Measurements from ENCODE around the gene NME4. TPM values are rescaled to one million over a fixed set of nuclear protein-coding genes. Genes with fewer than 3 reads are reported as not detected.
"Not testable (repeated sequence)": the region's sequence is repeated elsewhere in the genome, so short reads cannot be mapped to it uniquely, and the experiment has no call there.

Gene NME4
- total RNA-seq, 1 donor from 2014 or later: 101 TPM

DNA sequence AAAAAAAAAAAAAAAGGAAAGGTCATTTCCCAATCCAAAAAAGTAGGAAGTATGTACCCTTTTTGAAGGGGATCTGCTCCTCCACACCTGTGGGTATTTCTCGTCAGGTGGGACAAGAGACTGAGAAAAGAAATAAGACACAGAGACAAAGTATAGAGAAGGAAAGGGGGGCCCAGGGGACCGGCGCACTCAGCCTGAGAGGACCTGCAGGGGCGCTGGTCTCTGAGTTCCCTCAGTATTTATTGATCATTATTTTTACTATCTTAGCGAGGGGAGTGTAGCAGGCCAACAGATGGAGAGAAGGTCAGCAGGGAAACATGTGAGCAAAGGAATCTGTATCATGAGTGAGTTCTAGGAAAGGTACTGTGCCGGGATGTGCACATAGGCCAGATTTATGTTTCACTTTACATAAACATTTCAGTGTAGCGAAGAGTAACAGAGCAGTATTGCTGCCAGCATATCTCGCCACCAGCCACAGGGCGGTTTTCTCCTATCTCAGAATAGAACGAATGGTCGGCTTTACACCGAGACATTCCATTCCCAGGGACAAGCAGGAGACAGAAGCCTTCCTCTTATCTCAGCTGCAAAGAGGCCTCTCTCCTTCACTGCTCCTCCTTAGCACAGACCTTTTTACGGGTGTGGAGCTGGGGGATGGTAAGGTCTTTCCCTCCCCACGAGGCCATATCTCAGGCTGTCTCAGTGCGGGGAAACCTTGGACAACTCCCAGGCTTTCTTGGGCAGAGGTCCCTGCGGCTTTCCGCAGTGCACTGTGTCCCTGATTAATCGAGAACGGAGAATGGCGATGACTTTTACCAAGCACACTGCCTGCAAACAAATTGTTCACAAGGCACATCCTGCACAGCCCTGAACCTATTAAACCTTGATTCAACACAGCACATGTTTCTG lies 9.0 kb upstream of the NME4 start:
- TF ChIP-seq CTCF (IDR thresholded peaks at IDR 0.05; ENCODE audit: borderline replicate concordance): peak; percentile 18
- peak; percentile 54 for DNase-seq
- Histone ChIP-seq H3K4me1 (peaks cover 48% of the 10 kb centered on the region), H3K27ac (replicated peaks) (peak overlapping the region; percentile 80), H3K4me3 (peak overlapping the region; percentile 39)
- H3K27me3 ChIP-seq (ENCODE audit: low read depth); H3K36me3 ChIP-seq; H3K9me3 ChIP-seq (replicated peaks); intact Hi-C loops (cut with micrococcal nuclease): not testable (repeated sequence)

GRCh38 chr16:389352-389751 lies 7.6 kb upstream of the NME4 start:
- H3K9me3 ChIP-seq (replicated peaks): no peaks in the 10 kb centered on the region
- peaks cover 35% of the 10 kb centered on the region for H3K4me1 ChIP-seq
- TF ChIP-seq CTCF (IDR thresholded peaks at IDR 0.05; ENCODE audit: borderline replicate concordance): no peak
- H3K27me3 ChIP-seq (ENCODE audit: low read depth): no peaks in the 10 kb centered on the region
- H3K27ac ChIP-seq (replicated peaks): peak overlapping the region; percentile 80
- intact Hi-C loops (cut with micrococcal nuclease): no loop called here
- no peak for DNase-seq
- H3K4me3 ChIP-seq: no peak overlapping the region
- no peaks in the 10 kb centered on the region for H3K36me3 ChIP-seq

DNA sequence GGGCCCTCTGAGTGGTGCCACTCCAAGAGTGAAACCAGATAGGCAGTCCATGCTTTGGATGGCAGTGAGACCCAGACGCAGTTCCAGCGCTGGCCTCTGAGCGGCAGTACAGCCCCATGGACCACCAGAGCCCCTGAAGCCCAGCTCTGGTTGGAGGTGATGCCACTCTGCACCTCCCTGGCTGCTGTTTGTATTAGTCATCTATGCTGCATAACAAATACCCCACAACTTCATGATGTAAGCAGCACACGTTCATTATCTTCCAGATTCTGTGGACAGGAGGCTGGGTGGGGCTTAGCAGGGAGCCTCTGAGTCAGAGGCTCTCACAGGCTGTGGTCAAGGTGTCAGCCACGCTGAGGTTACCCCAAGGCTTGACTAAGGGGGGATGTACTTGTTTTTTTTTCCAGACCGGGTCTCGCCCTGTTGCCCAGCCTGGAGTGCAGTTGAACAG lies 5.1 kb upstream of the NME4 start:
- Histone ChIP-seq H3K27ac (replicated peaks) (no peak overlapping the region), H3K36me3 (no peaks in the 10 kb centered on the region), H3K4me3 (no peak overlapping the region), H3K9me3 (replicated peaks) (no peaks in the 10 kb centered on the region), H3K27me3 (ENCODE audit: low read depth) (no peaks in the 10 kb centered on the region), H3K4me1 (peaks cover 28% of the 10 kb centered on the region)
- peak; percentile 64 for TF ChIP-seq CTCF (IDR thresholded peaks at IDR 0.05; ENCODE audit: borderline replicate concordance)
- no peak for DNase-seq
- intact Hi-C loops (cut with micrococcal nuclease): no loop called here

- Histone ChIP-seq H3K4me1 (peaks cover 27% of the 10 kb centered on the region), H3K4me3 (no peak overlapping the region), H3K36me3 (no peaks in the 10 kb centered on the region), H3K27me3 (ENCODE audit: low read depth) (no peaks in the 10 kb centered on the region), H3K9me3 (replicated peaks) (no peaks in the 10 kb centered on the region), H3K27ac (replicated peaks) (no peak overlapping the region)
- intact Hi-C loops (cut with micrococcal nuclease): no loop called here
- TF ChIP-seq CTCF (IDR thresholded peaks at IDR 0.05; ENCODE audit: borderline replicate concordance): no peak
- DNase-seq: no peak
Observed at GRCh38 chr16:392450-393030, 4.5 kb upstream of the NME4 start.

DNA sequence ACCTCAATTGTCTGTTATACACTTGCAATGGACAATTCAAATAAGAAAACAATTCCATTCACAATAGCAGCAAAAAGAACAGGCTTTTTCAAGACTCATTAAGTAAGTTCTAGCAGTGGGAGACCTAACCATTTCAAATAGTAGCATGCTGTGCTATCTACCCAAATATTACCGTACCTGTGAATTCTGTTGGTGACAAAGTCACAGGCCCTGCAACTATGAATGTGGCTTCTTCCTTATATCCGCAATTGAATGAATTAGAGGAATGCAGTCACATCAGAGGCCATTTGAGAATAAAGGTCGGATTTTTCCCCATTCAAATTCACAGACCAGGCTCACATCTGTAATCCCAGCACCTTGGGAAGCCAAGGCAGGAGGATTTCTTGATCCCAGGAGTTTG lies 800 bp upstream of the NME4 start:
- Histone ChIP-seq H3K27ac (replicated peaks) (peak overlapping the region; percentile 91), H3K4me3 (peak overlapping the region; percentile 75), H3K36me3 (peaks cover 6% of the 10 kb centered on the region), H3K4me1 (peaks cover 27% of the 10 kb centered on the region), H3K27me3 (ENCODE audit: low read depth) (no peaks in the 10 kb centered on the region), H3K9me3 (replicated peaks) (no peaks in the 10 kb centered on the region)
- no peak for TF ChIP-seq CTCF (IDR thresholded peaks at IDR 0.05; ENCODE audit: borderline replicate concordance)
- DNase-seq: no peak
- intact Hi-C loops (cut with micrococcal nuclease): no loop called here

All from left ventricle myocardium inferior (tissue), 1 donor.